ENCODE results near the gene KIFC3. TPM values are rescaled to one million over a fixed set of nuclear protein-coding genes. Genes with fewer than 3 reads are reported as not detected.

The KIFC3 gene
- total and polyA plus RNA-seq, 2 of the 13 experiments (the other 11 are each of a cell fraction or from before 2014, with no cell fraction given) = 42.1 to 45.3 TPM

- TF ChIP-seq TRAFD1 (CRISPR knock-in tag; IDR thresholded peaks at IDR 0.05; ENCODE audit: borderline replicate concordance) (no peak), PHF21A (CRISPR knock-in tag; IDR thresholded peaks at IDR 0.05) (peak; percentile 69), ERF (CRISPR knock-in tag; IDR thresholded peaks at IDR 0.05) (0 out of 2 replicates have a peak, but pooled peaks have one; percentile 47), DRAP1 (CRISPR knock-in tag; IDR thresholded peaks at IDR 0.05) (peak; percentile 32; the same call in 1 of the 2 replicates), SALL2 (CRISPR knock-in tag; IDR thresholded peaks at IDR 0.05) (no peak), ZNF616 (CRISPR knock-in tag; IDR thresholded peaks at IDR 0.05; ENCODE audit: low read depth) (no peak), DPF2 (CRISPR knock-in tag; IDR thresholded peaks at IDR 0.05; ENCODE audit: borderline replicate concordance, low read depth) (peak; percentile 64; the same call in 1 of the 2 replicates), ZNF362 (CRISPR knock-in tag; IDR thresholded peaks at IDR 0.05; ENCODE audit: borderline replicate concordance) (peak; percentile 68; the same call in 1 of the 2 replicates), ISL2 (CRISPR knock-in tag; IDR thresholded peaks at IDR 0.05) (peak; percentile 71), ESRRA (CRISPR knock-in tag; IDR thresholded peaks at IDR 0.05; ENCODE audit: low read depth) (no peak), ZNF639 (CRISPR knock-in tag; conservative IDR thresholded peaks at IDR 0.05) (no peak), MAFK (conservative IDR thresholded peaks at IDR 0.05 in 1 of 2, IDR thresholded peaks at IDR 0.05 in 1 of 2; ENCODE audit: low read length in 2 of 2) (no peak), CREM (IDR thresholded peaks at IDR 0.05) (peak; percentile 37; the same call in 1 of the 2 replicates), CREM (CRISPR knock-in tag; IDR thresholded peaks at IDR 0.05) (no peak), ATF1 (CRISPR knock-in tag; IDR thresholded peaks at IDR 0.05) (0 out of 2 replicates have a peak, but pooled peaks have one; percentile 27), ZNF343 (CRISPR knock-in tag; IDR thresholded peaks at IDR 0.05) (0 out of 2 replicates have a peak, but pooled peaks have one; percentile 50), SOX13 (IDR thresholded peaks at IDR 0.05) (no peak), SOX13 (CRISPR knock-in tag; conservative IDR thresholded peaks at IDR 0.05 in 1 of 2, IDR thresholded peaks at IDR 0.05 in 1 of 2) (peak in 1 of 2 experiments; percentile 74; a peak in 2 of 4 replicates), TEAD3 (CRISPR knock-in tag; optimal IDR thresholded peaks at IDR 0.05; ENCODE audit: borderline replicate concordance) (peak; percentile 74), ZBTB25 (CRISPR knock-in tag; IDR thresholded peaks at IDR 0.05) (peak; percentile 60; the same call in 1 of the 2 replicates), ZNF503 (CRISPR knock-in tag; IDR thresholded peaks at IDR 0.05) (0 out of 2 replicates have a peak, but pooled peaks have one; percentile 38), FOSL2 (CRISPR knock-in tag; IDR thresholded peaks at IDR 0.05) (peak; percentile 58)
Measured at GRCh38 chr16:57709663-57710062, 92.6 kb downstream of the KIFC3 start (continued).

All from HepG2 (cell line).